HG03175 (cell line): ENCODE results near the gene ISOC2.
"Not testable (repeated sequence)": the region's sequence is repeated elsewhere in the genome, so short reads cannot be mapped to it uniquely, and the experiment has no call there.

Experiments
- ATAC-seq: cut with Tn5 transposase; IDR thresholded peaks from one replicate; pipeline ENCODE4 v1.9.1; 2021; ENCODE audit warnings: mild to moderate bottlenecking, moderate library complexity; ENCODE audit not compliant: unreplicated experiment

ISOC2 gene, protein sequence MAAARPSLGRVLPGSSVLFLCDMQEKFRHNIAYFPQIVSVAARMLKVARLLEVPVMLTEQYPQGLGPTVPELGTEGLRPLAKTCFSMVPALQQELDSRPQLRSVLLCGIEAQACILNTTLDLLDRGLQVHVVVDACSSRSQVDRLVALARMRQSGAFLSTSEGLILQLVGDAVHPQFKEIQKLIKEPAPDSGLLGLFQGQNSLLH

DNA sequence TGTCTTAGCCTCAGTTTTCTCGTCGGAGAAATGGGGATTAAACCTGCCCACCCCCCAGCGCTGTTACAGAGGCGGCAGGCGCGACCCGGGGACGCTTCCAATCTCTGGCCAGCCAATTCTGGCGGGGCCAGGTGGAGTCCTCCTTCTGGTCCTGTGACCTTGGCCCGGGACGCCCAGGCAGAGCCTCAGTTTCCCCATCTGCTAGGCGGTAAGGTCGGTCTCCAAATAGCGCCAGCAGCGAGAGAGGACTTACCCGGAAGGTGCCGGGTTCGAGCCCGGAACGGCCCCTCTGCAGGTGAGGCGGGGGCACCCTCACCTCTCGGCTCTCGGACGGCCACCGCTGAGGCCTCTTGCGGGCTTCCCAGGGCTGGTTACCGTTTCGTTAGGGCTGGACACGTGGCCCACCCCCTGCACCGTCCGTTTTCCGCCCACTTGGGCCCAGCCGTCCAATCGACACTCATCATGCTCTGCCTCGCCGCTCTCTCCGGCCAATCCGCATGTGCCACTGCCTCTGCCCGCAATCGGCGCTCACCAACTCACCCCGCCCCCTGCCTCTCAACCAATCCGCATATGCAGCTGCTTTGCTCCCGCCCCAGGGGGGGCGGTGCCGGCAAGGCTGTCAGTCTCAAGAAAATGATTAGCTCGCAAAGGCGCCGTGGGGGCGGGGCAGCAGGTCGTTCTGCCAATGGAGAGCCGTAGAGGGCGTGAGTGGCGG is at the start of gene ISOC2:
Gene ISOC2 (minus strand): TSS at position 384 of the 715 bp plus-strand sequence. CDS start 5,156 bp downstream, outside the sequence.
- peak; percentile 96 for ATAC-seq

DNA sequence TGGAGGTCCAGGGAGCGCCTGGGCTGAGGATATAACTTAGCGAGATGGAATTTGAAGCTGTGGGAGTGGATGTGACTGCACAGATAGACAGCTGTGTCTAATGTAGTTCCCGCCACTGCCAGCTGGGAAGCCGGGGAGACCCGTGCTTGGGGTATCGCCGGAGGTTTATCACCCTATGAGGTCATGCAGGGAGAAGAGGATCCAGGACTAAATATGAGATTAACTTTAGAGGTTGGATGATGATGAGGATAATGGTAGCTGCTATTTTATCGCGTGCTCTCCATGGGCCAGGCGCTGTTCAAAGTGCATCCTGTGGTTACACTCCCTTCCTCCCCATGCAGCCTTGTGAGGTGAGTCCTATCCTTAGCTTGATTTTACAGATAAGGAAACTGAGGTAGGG is 46.7 kb upstream of the ISOC2 start:
- ATAC-seq: no peak

DNA sequence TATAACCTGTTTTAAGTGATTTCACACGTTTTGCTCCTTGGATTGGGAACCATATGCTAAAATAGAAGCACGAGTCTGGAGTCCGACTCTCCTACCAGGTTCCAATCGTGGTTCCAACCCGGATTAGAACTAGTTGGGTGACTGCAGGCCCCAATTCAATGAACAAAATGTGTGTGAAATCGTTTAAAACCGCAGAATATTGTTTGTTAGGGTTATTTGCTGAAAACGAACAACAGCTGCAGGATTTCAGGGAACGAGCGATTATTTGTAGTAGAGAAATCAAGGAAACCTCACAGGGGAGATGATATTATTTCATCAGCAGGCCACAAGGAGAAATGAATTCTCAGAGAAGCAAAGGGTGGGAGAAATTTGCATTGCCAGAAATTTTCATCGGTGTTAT is 43.5 kb upstream of the ISOC2 start:
- ATAC-seq: no peak

DNA sequence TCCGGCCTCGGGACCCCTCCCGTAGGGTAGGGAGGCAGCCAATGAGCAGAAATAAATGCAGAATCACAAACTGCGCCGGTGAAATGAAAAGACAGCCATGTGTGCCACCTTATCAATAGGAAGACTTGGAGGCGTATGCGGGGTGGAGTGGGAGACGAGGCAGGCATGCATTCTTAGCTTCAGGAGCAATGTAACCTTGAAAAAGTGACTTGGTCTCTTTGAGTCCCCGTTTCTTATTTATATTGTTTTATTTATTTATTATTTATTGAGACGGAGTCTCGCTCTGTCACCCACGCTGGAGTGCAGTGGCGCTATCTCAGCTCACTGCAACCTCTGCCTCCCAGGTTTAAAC is 42.8 kb upstream of the ISOC2 start:
- ATAC-seq: no peak

DNA sequence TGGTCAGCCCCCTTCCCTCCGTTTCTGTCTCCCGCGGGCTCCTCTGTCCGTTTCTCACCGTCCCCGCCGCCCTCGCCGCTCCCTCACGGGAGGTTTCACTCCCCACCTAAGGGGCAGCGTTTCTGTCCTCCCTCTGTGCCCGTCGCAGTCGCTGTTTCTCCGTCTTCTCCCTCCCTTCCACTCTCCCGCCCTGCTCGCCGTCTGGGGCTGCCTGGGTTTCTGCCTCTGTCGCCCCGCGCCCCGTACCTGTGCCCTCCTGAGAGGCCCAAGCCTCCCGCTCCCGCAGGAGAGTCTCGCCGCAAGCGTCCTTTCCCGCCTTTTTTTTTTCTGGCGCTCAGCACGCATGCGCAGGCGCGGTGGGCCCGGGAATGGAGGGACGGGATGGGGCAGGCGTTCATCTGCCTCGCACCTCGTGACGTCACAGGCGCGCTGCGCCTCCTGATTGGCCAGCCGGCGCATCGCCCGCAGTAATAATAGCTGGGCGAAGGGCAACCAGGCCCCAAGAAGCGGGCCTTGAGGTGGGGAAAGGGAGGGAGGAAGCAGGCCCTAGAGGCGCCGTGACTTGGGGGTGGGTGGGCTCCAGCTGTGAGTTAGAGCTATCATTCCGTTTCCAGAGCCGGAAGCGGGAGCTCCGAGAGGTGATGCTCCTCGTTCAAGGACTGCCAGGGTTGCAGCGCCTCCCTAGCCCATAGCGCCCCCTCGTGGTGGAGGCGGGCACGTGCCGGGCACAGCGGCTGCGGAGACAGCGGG is 42.2 kb upstream of the ISOC2 start:
- peak; percentile 95 for ATAC-seq

DNA sequence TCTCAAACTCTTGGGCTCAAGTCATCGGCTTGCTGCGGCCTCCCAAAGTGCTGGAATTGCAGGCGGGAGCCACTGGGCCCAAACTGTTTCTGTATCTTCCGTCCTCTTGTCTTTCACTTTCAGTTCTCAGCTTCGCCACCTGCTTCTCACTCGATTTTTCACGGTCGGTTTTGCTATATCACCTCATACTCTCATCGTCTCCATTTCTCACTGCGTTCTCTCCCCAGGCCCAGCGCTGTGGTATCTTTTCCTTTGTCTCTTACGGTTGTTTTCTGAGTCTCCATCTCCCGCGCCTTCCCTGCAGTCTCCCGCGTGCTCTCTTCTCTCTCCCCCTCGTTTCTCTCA is 41.7 kb upstream of the ISOC2 start:
- ATAC-seq: no peak

DNA sequence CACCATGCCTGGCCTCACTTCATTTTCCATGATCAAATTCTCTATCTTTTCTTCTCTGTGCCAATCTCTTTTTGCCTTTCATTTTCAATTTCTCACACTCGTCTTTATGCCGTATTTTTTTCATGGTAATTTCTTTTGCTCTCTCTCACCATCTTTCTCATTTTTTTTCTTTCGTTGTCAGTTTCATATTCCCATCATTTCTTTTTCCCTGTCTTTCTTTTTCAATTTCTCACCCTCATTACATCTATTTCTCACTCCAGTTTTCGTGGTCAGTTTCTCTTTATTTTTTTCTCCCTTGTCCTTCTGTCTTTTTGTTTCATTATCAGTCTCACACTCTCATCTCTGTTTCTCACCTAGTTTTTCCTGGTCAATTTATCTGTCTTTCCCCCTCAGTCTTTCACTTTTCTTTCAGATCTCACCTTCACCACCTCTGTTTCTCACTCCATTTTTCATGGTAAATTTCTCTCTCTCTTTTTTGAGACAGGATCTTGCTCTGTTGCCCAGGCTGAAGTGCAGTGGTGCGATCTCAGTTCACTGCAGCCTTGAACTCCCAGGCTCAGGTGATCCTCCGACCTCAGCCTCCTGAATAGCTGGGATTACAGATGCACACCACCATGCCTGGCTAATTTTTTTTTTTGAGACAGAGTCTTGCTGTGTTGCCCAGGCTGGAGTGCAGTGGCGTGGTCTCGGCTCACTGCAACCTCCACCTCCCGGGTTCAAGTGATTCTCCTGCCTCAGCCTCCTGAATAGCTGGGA is 40.9 kb upstream of the ISOC2 start:
- no peak for ATAC-seq

DNA sequence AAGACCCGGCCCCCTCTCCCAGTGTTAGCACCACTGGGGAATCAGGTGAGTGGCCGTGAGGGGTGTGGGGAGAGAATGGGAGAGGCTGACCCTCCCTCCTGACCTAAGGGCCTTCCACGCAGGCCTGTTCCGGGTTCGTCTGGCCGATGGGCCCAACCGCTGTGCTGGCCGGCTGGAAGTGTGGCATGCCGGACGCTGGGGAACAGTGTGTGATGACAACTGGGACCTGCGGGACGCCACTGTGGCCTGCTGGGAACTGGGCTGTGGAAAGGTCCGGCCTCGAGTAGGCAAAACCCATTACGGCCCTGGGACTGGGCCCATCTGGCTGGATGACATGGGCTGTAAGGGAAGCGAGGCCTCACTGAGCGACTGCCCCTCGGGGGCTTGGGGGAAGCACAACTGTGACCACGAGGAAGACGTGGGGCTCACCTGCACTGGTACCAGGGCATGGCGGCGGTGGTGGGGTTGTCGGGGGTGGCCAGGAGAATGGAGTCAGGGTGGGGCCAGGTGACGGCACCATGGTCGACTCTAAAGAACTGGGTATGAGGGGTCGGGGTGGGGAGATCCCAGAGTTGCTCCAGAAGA is 39.0 kb upstream of the ISOC2 start:
- ATAC-seq: no peak

DNA sequence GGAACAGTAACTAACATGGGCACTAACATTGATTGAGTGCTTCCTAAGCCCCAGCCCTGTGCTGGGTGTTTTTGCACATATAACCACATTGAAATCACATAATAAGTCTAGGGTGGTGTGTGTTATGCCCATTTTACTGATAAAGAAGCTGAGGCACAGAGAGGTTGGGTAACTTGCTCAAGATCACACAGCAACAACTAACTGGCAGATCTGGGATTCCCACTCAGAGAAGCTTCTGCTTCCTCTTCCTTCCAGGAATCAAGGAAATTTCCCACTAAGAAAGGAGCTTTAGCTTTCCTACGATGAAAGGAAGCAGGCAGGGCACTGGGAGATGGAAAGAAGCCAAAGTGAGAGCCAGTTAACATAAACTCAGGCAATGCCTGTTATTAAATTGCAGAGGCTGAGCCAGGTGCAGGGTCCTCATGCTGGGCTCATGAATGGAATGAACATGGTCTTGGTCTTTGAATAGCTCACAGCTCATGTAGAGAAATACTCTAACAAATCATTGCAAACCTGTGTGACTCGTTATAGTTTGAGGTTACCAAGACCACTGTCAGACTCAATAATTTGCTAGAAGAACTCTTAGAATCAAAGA is 36.9 kb upstream of the ISOC2 start:
- no peak for ATAC-seq

DNA sequence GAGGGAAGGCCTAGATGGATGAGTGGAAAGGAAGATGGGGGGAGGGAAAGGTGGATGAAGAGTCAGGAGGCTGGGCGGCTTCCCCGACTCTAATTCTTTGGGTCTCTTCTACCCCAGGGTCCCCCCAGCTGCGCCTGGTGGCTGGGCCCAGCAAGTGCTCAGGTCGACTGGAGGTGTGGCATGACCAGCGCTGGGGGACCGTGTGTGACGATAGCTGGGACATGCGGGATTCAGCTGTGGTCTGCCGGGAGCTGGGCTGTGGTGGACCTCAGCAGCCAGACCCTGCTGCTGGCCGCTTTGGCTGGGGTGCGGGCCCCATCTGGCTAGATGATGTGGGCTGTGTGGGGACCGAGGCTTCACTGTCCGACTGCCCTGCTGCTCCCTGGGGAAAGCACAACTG is 36.3 kb upstream of the ISOC2 start:
- no peak for ATAC-seq

DNA sequence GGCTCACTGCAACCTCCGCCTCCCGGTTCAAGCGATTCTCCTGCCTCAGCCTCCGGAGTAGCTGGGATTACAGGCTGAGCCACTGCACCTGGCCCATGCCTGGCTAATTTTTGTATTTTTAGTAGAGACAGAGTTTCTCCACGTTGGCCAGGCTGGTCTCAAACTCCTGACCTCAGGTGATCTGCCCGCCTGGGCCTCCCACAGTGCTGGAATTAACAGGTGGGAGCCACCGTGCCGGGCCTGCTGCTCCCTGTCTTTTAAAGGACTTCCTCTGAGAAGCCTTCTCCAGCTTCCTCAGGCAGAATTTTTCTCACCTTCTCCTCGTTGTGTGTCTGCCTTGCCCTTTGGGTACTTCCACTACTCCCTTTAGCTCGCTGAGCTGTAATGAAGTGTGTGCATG is 35.4 kb upstream of the ISOC2 start:
- ATAC-seq: not testable (repeated sequence)

DNA sequence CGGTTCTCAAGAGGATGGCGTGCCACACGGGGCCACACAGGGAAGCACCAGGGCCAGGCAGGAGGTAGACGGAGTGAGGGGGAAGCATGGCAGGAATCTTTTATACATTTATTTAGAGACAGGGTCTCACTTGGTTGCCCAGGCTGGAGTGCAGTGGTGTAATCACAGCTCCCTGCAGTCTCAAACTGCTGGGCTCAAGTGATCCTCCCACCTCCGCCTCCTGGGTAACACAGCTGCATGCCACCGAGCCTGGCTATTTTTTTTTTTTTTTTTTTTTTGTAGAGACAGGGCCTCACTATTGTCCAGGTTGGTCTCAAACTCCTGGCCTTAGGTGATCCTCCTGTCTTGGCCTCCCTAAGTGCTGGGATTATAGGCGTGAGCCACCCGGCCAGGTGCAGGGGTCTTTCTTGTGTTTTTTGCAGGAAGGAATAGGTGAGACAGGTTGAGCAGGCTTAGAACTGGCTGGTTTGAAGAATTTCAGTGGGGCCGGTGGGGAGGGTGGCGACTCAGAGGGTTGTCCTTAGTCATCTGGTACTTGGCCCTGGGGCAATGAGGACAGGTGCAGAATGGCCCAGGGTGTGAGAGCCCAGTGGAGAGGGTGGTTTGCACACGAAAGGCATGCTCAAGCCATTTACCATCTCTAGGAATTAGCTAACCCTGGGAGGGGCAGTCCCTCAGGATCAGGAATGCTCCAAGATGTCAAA is 34.4 kb upstream of the ISOC2 start:
- no peak for ATAC-seq

DNA sequence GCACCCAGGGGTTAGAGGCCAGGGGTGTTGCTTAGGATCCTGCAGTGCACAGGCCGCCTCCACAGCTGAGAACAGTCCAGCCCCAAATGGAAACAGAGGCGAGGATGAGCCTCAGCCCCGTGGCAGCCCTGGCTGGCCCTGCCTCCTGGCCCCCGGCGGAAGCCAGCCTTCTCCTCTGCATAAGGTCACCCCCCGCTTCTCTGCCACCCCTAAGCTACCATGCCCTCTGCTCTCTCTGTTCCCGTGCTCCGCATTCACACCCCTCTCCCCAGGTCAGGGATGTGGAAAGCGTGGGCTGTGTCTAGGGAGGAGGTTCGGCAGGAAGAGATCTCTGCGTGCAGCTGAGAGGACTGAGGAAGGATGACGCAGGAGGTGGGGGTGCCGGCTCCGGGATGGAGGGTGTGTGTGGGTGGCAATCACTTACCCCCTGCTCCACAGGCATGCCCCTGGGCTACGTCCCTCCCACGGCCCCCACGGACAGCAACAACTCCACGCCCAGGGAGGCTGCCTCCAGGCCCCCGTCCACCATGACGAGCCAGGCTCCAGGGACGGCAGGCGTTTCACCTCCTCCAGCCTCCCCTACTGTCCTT is 32.8 kb upstream of the ISOC2 start:
- ATAC-seq: no peak

DNA sequence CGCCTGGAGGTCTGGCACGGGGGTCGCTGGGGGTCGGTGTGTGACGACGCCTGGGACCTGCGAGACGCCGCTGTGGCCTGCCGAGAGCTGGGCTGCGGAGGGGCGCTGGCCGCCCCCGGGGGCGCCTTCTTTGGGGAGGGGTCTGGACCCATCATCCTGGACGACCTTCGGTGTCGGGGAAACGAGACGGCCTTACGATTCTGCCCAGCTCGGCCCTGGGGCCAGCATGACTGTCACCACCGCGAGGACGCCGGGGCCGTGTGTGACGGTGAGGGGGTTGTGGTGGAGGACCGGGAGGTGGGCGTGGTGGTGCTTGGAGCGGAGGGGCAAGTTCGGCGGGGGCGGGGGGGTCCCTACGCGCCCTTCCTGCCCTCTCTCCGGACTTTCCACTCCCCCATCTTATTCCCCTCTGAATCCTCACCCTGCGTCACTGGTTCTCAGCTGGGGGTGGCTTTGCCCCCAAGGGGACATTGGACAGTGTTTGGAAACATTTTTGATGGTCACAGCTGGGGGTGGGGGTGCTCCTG is 32.3 kb upstream of the ISOC2 start:
- no peak for ATAC-seq

DNA sequence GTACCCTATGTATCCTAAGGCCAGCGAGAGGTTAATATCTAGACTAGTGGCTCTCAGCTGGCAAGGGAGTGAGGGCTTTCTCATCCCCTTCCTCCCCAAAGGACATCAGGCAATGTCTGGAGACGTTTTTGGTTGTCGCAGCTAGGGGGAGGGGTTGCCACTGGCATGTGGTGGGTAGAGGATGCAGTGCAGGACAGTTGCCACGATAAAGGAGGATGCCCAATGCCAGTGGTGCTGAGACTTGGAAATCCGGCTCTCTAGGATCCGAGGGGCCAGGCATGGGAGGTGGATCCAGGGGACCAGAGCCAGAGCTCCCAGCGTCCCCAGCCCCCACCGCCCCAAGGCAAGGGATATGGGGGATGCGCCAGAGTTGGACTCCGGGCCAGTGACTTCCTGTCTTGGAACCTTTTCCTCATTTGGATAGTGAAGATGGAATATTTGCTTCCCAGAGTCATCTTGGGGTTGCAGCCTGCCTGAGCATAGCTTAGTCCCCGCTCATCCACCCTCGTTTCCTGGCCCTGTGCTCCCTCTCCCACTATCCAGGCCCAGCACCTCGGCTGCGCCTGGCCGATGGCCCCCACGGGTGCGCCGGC is 31.7 kb upstream of the ISOC2 start:
- no peak for ATAC-seq

DNA sequence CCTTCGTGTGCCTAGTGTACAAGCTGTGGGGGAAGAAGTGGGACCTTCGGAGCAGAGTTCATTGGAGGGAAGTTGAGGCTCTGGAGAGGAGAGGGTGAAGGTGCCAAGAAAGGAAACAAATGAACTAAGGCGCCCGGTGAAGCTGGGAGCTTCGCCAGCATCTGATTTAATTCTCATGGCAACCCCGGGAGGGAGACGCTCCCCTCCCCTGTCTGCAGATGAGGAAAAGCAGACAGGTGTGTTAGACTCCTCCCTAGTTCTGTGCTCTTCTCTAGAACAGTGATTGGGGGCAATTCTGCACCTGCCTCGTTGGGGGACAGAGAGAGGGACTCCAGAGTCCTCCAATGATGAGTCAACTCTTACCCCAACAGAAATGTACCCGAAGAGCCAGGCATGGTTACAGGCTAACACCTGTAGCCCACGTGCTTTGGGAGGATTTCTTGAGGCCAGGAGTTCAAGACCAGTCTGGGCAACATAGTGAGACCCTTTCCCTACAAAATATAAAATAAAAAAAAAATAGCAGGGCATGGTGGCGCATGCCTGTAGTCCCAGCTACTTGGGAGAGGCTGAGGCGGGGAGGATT is 31.0 kb upstream of the ISOC2 start:
- ATAC-seq: no peak

DNA sequence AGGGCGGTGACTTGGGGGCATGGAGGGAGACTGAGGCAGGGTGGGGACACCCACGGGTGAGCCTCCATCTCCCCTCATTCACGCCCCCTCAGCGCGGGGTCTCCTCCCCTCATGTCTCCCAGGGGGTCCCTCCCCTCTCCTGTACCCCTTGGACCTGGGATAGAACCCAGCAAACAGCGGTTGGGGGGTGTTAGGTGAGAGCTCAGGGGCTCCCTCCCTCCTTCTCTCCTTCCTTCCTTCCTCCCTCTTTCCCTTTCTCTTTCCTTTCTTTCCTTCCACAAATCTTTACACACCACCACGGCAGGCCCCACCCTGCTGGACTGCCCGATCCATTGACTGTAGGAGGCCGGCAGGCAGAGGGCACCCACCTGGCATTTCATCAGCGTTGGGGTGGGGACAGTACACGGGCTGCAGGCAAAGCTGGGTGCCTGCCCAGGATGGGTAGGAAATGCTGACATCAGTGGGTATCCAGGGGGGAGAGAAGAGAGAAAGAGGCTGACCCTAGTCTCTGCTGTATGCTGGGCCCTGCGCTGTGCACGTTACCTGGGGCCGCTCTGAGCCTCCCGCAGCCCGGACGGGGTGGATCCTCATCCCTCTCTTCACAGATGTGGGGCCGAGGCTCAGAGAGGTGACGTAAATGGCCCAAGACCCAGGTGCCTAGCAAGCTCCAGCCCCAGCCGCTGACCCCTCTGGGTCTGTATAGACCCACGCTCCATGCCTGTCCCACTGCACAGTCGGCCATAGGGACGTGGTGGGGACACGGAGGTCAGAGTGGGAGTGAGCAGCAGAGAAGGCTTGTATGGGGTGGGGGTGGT is 30.3 kb upstream of the ISOC2 start:
- ATAC-seq: no peak
